Measurements from ENCODE around the gene KHK. TPM values are rescaled to one million over a fixed set of nuclear protein-coding genes. Genes with fewer than 3 reads are reported as not detected.
A peak's percentile ranks its signal among the peaks of the same experiment; 100 is the strongest.

KHK gene
- total and polyA plus RNA-seq, 9 of the 15 experiments (the other 6 are each of a cell fraction or from before 2014, with no cell fraction given): 1.5 to 10.7 (median 5.2) TPM

- no peaks in the 10 kb centered on the region; the same call in 1 of the 2 replicates for H4K20me1 ChIP-seq (replicated peaks; ENCODE audit: control insufficient read depth, insufficient read depth, low read length)
- no peak overlapping the region for H3K27ac ChIP-seq (ENCODE audit: extremely low read depth, low read depth, low read length)
- H3K9ac ChIP-seq (ENCODE audit: insufficient read depth in 1 of 2, low read depth in 2 of 2, low read length in 2 of 2): no peak overlapping the region
- 92% methylated on average over 15 of the region's 52 CpGs for WGBS (ENCODE audit: insufficient coverage, low coverage, missing lambda C conversion rate)
- FAIRE-seq (no peak), ATAC-seq (no peak), DNase-seq (ENCODE audit: extremely low read depth in 1 of 4, low spot score in 3 of 4) (no peak)
- peak; percentile 33 for TF ChIP-seq PCBP1 (IDR thresholded peaks at IDR 0.05; ENCODE audit: low read depth, low read length, poor library complexity, severe bottlenecking)
- TF ChIP-seq RBM22 (IDR thresholded peaks at IDR 0.05; ENCODE audit: low read depth, low read length, poor library complexity, severe bottlenecking): peak; percentile 76
- TF ChIP-seq DLX4 (CRISPR knock-in tag; IDR thresholded peaks at IDR 0.05): no peak
- TF ChIP-seq ARHGAP35 (IDR thresholded peaks at IDR 0.05; ENCODE audit: partially characterized antibody): no peak
- no peaks in the 10 kb centered on the region for H3K9me3 ChIP-seq (replicated peaks; ENCODE audit: control insufficient read depth, insufficient read depth, low read depth, low read length)
- H3K4me3 ChIP-seq: no peak overlapping the region
- H3K4me2 ChIP-seq (ENCODE audit: insufficient read depth, low read length): no peak overlapping the region
- intact Hi-C loops (cut with micrococcal nuclease): loop anchor here (2.0 kb wide), 2 partner anchors 17 to 31 kb away; partner anchors contain the start of gene TMEM214
- peaks cover 22% of the 10 kb centered on the region; the same call in 2 of the 3 replicates for H3K36me3 ChIP-seq (ENCODE audit: control insufficient read depth, insufficient read depth, low read length)
- in situ Hi-C loops (cut with MboI): no loop called here
- ChIA-PET POLR2A (interaction anchor here (0.6 to 3.4 kb wide), 11 partner anchors 10 to 518 kb away, joined by 3 to 24 read pairs (median 4); partner anchors contain the start of genes OST4 and TMEM214), CTCF (ENCODE audit: low intra/inter-chr PET ratio) (no interaction called here)
- peaks cover 12 to 22% of the 10 kb centered on the region in 2 experiments; a peak in 3 of 5 replicates for H3K4me1 ChIP-seq (replicated peaks in 1 of 2; ENCODE audit: control insufficient read depth in 2 of 2, insufficient read depth in 2 of 2, low read length in 2 of 2)
- H3K27me3 ChIP-seq (ENCODE audit: control insufficient read depth in 2 of 2, insufficient read depth in 2 of 2, low read length in 2 of 2): no peaks in the 10 kb centered on the region
- no peaks in the 10 kb centered on the region for H3K9me1 ChIP-seq (ENCODE audit: control insufficient read depth, insufficient read depth, low read length)
- H3K79me2 ChIP-seq (ENCODE audit: control insufficient read depth, insufficient read depth, low read length): 0 out of 3 replicates have a peak, but pooled peaks cover 5% of the 10 kb centered on the region
- no TSS peak for BruUV-seq (replicated peaks)
- H2AFZ ChIP-seq (ENCODE audit: low read depth, low read length): no peak overlapping the region
Measured at GRCh38 chr2:27049422-27050280, 36.9 kb upstream of the KHK start.
